MM.1S (cell line): ENCODE data around the gene KLK6.

Source experiments
- EZH2 ChIP-seq: fragments of 300-600 bp; sonication (generic); optimal IDR thresholded peaks from 2 replicates; pipeline ENCODE3; 2017; ENCODE audit warnings: low read depth, mild to moderate bottlenecking, antibody characterized with exemption, low read length, mixed read lengths
- TF ChIP-seq, protein P1 (sequence below): fragments of 300-600 bp; sonication (generic); IDR thresholded peaks from 2 replicates; pipeline ENCODE4 v1.5.1; 2016; ENCODE audit warnings: antibody characterized with exemption, low read length, mixed read lengths

GRCh38 chr19:50959731-50960500, 9.5 kb downstream of the KLK6 start:
- TF ChIP-seq, protein P1, sequence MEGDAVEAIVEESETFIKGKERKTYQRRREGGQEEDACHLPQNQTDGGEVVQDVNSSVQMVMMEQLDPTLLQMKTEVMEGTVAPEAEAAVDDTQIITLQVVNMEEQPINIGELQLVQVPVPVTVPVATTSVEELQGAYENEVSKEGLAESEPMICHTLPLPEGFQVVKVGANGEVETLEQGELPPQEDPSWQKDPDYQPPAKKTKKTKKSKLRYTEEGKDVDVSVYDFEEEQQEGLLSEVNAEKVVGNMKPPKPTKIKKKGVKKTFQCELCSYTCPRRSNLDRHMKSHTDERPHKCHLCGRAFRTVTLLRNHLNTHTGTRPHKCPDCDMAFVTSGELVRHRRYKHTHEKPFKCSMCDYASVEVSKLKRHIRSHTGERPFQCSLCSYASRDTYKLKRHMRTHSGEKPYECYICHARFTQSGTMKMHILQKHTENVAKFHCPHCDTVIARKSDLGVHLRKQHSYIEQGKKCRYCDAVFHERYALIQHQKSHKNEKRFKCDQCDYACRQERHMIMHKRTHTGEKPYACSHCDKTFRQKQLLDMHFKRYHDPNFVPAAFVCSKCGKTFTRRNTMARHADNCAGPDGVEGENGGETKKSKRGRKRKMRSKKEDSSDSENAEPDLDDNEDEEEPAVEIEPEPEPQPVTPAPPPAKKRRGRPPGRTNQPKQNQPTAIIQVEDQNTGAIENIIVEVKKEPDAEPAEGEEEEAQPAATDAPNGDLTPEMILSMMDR: no peak
- TF ChIP-seq EZH2: no peak
